B cell (primary cell): ENCODE measurements around the gene TPP1. TPM values are rescaled to one million over a fixed set of nuclear protein-coding genes. Genes with fewer than 3 reads are reported as not detected.

Source experiments
- ATAC-seq: fragments of 200-7000 bp; cut with Tn5 transposase; one replicate; pipeline ENCODE4 v1.10.0; 2021; ENCODE audit warnings: low read depth, mild to moderate bottlenecking, moderate number of reproducible peaks, moderate library complexity
- CTCF ChIA-PET: fragments of 350-600 bp; sonication (Branson Sonifier 250); formaldehyde crosslinking; loops from one replicate; lab custom pipeline; 2021; ENCODE audit warnings: antibody characterized with exemption, inconsistent platforms; lab: Charles Lee
- POLR2A ChIA-PET: fragments of 350-600 bp; sonication (Branson Sonifier 250); formaldehyde crosslinking; loops from one replicate; lab custom pipeline; 2021; ENCODE audit warnings: antibody characterized with exemption; lab: Charles Lee
- DNase-seq: peaks from one replicate; pipeline ENCODE4 v3.0.0; 2013
- H2AFZ ChIP-seq: 2 replicates; pipeline ENCODE4 v1.6.1; 2012; ENCODE audit warnings: mild to moderate bottlenecking, low read depth, low read length; ENCODE audit not compliant: insufficient read depth, poor library complexity, severe bottlenecking
- H3K27ac ChIP-seq, 2 donors: 1 replicate in 1 of 2; 2 replicates in 1 of 2; pipeline ENCODE4 v1.5.1; 2012 to 2013; ENCODE audit warnings: low read length in 2 of 2, mild to moderate bottlenecking in 2 of 2, moderate library complexity in 1 of 2
- H3K27me3 ChIP-seq, 4 experiments: fragments of 200-600 bp in 1 of 4; sonication (generic) in 1 of 4; replicated peaks in 1 of 4; 1 replicate in 2 of 4; 2 replicates in 2 of 4; pipeline versions ENCODE4 v1.6.1 to v1.7.0; 2013 to 2016; ENCODE audit warnings: low read length in 3 of 4, mild to moderate bottlenecking in 2 of 4, mixed read lengths in 1 of 4, moderate library complexity in 1 of 4; ENCODE audit not compliant: insufficient read depth in 4 of 4, control insufficient read depth in 3 of 4; ENCODE audit errors: control extremely low read depth in 1 of 4
- H3K36me3 ChIP-seq, 2 experiments: replicated peaks in 1 of 2; 1 replicate in 1 of 2; 2 replicates in 1 of 2; pipeline versions ENCODE4 v1.6.1 to v1.7.1; 2013; ENCODE audit warnings: low read length in 1 of 2; ENCODE audit not compliant: insufficient read depth in 2 of 2, control insufficient read depth in 1 of 2; ENCODE audit errors: control extremely low read depth in 1 of 2, extremely low read depth in 1 of 2
- H3K4me1 ChIP-seq, 2 donors: fragments of 200-600 bp in 1 of 2; sonication (generic) in 1 of 2; 1 replicate in 1 of 2; 2 replicates in 1 of 2; pipeline versions ENCODE4 v1.5.1 to v1.6.1; 2013 to 2017; ENCODE audit warnings: low read length in 2 of 2; ENCODE audit not compliant: control insufficient read depth in 2 of 2, insufficient read depth in 2 of 2
- H3K4me2 ChIP-seq: replicated peaks from 2 replicates; pipeline ENCODE3; 2012; ENCODE audit warnings: mild to moderate bottlenecking, low read depth, low read length; ENCODE audit not compliant: poor library complexity, severe bottlenecking
- H3K4me3 ChIP-seq, 5 experiments: fragments of 200-600 bp in 1 of 5; sonication (generic) in 1 of 5; 1 replicate in 3 of 5; 2 replicates in 2 of 5; pipeline versions ENCODE4 v1.5.1 to v1.7.0; 2011 to 2016; ENCODE audit warnings: low read length in 4 of 5, mild to moderate bottlenecking in 4 of 5, low read depth in 2 of 5, control low read depth in 1 of 5, moderate library complexity in 1 of 5; ENCODE audit not compliant: insufficient read depth in 1 of 5; ENCODE audit errors: control extremely low read depth in 1 of 5, extremely low read depth in 1 of 5
- H3K79me2 ChIP-seq: fragments of 200-600 bp; sonication (generic); one replicate; pipeline ENCODE4 v1.6.0; 2016; ENCODE audit warnings: low read length; ENCODE audit not compliant: control insufficient read depth, insufficient read depth
- H3K9ac ChIP-seq: fragments of 200-600 bp; sonication (generic); 2 replicates; pipeline ENCODE4 v1.6.1; 2017; ENCODE audit warnings: mild to moderate bottlenecking, low read length, moderate library complexity
- H3K9me3 ChIP-seq, 3 donors: one replicate each; pipeline versions ENCODE4 v1.6.1 to v1.7.1; 2013; ENCODE audit warnings: low read length in 2 of 3; ENCODE audit not compliant: control insufficient read depth in 2 of 3, insufficient read depth in 1 of 3; ENCODE audit errors: control extremely low read depth in 1 of 3
- H4K20me1 ChIP-seq: 2 replicates; pipeline ENCODE4 v1.6.0; 2012; ENCODE audit warnings: mild to moderate bottlenecking, low read length; ENCODE audit not compliant: insufficient read depth, control insufficient read depth, poor library complexity, severe bottlenecking
- H3K27ac Mint-ChIP-seq: one replicate; pipeline ENCODE4 v1.8.0; 2021; ENCODE audit warnings: mixed read lengths
- H3K27me3 Mint-ChIP-seq: one replicate; pipeline ENCODE4 v1.8.0; 2021; ENCODE audit warnings: mixed read lengths
- H3K4me1 Mint-ChIP-seq: one replicate; pipeline ENCODE4 v1.8.0; 2021; ENCODE audit warnings: mixed read lengths
- H3K4me3 Mint-ChIP-seq: one replicate; pipeline ENCODE4 v1.8.0; 2021; ENCODE audit warnings: mixed read lengths
- H3K9me3 Mint-ChIP-seq: one replicate; pipeline ENCODE4 v1.8.0; 2022; ENCODE audit warnings: mixed read lengths; ENCODE audit not compliant: insufficient read depth
- CTCF ChIP-seq: fragments of 200-600 bp; IDR thresholded peaks from one replicate; pipeline ENCODE4 v1.8.0; 2022; ENCODE audit warnings: antibody characterized with exemption, mild to moderate bottlenecking
- EZH2 ChIP-seq: IDR thresholded peaks from 2 replicates; pipeline ENCODE4 v1.6.1; 2012; ENCODE audit warnings: borderline replicate concordance, low read depth, mild to moderate bottlenecking, moderate library complexity, low read length; ENCODE audit not compliant: insufficient read depth, poor library complexity, severe bottlenecking
- WGBS: methylation state at CpG from one replicate; pipeline ENCODE4 v1.1.5; 2013; ENCODE audit warnings: missing lambda C conversion rate; ENCODE audit not compliant: insufficient coverage; 5-methylcytosine and 5-hydroxymethylcytosine counted together
- intact Hi-C: fragments of 100-400 bp; cut with micrococcal nuclease; formaldehyde crosslinking; loops from one replicate; pipeline ENCODE4 v1.10.0; 2022
- polyA plus RNA-seq: library from polyadenylated mRNA; depleted of rRNA; stranded (reverse); fragments of >200 nt; gene quantifications from 2 replicates; pipeline ENCODE4 v1.2.3, GENCODE V29; 2012
- total RNA-seq, 2 donors: library from RNA; stranded (reverse); fragments of 120-200 nt in 1 of 2; gene quantifications; 1 replicate in 1 of 2; 2 replicates in 1 of 2; pipeline versions ENCODE4 v1.2.3 to v1.2.4, GENCODE V29; 2013 to 2022

Gene TPP1
- total and polyA plus RNA-seq, 2 donors (not counting 1 experiment from before 2014, with no cell fraction given), result 133 to 191 TPM

- intact Hi-C loops, result no loop called here
- H3K9me3 ChIP-seq, result no peaks in the 10 kb centered on the region
- POLR2A ChIA-PET, result interaction anchor here (1.1 kb wide), 1 partner anchor 22 kb away, joined by 3 read pairs; no protein-coding TSS in a partner anchor
- H4K20me1 ChIP-seq, result no peaks in the 10 kb centered on the region
- no peaks in the 10 kb centered on the region for H3K36me3 ChIP-seq
- no peaks in the 10 kb centered on the region for H3K4me1 Mint-ChIP-seq
- no peak overlapping the region for H3K4me2 ChIP-seq
- H3K27me3 Mint-ChIP-seq, result no peaks in the 10 kb centered on the region
- no peak for TF ChIP-seq EZH2
- TF ChIP-seq CTCF, result no peak
- 33% methylated on average over 4 of the region's 10 CpGs for WGBS
- H3K4me3 Mint-ChIP-seq, result no peak overlapping the region
- no peak overlapping the region for H3K4me3 ChIP-seq
- H3K9ac ChIP-seq, result no peak overlapping the region
- CTCF ChIA-PET, result interaction anchor here (0.5 kb wide), 1 partner anchor 30 kb away, joined by 3 read pairs; no protein-coding TSS in a partner anchor
- ATAC-seq, result no peak
- H3K27ac Mint-ChIP-seq, result peak overlapping the region; percentile 18
- DNase-seq, result no peak
- no peaks in the 10 kb centered on the region for H3K27me3 ChIP-seq
- H3K27ac ChIP-seq, result no peak overlapping the region
- peaks cover 0 to 3% of the 10 kb centered on the region in 2 donors for H3K4me1 ChIP-seq
- no peaks in the 10 kb centered on the region for H3K9me3 Mint-ChIP-seq
- H2AFZ ChIP-seq, result no peak overlapping the region
- H3K79me2 ChIP-seq, result no peaks in the 10 kb centered on the region
These were observed 16.1 kb upstream of the TPP1 start for GRCh38 chr11:6635082-6635932.

GRCh38 chr11:6634534-6634933, 15.3 kb upstream of the TPP1 start:
- intact Hi-C loops, result no loop called here
- ATAC-seq (no peak), DNase-seq (no peak)
- CTCF ChIA-PET, result no interaction called here
- Histone ChIP-seq H3K4me3 (no peak overlapping the region), H3K9me3 (no peaks in the 10 kb centered on the region), H3K9ac (no peak overlapping the region), H3K27me3 (no peaks in the 10 kb centered on the region), H3K27ac (no peak overlapping the region), H4K20me1 (no peaks in the 10 kb centered on the region), H2AFZ (no peak overlapping the region), H3K4me1 (peaks cover 0 to 3% of the 10 kb centered on the region in 2 donors), H3K79me2 (no peaks in the 10 kb centered on the region), H3K4me2 (no peak overlapping the region), H3K36me3 (no peaks in the 10 kb centered on the region)
- Mint-ChIP-seq H3K4me3 (no peak overlapping the region), H3K27me3 (no peaks in the 10 kb centered on the region), H3K27ac (no peak overlapping the region), H3K9me3 (no peaks in the 10 kb centered on the region), H3K4me1 (no peaks in the 10 kb centered on the region)
- POLR2A ChIA-PET, result interaction anchor here (0.6 to 1.1 kb wide), 2 partner anchors 21 to 31 kb away, joined by 3 read pairs; no protein-coding TSS in a partner anchor
- WGBS, result no CpG with 5 or more reads among the region's 1 CpG
- TF ChIP-seq EZH2, result no peak
- no peak for TF ChIP-seq CTCF
